PC-3 (cell line): ENCODE measurements around the gene HOXC11.

ENCODE experiments used
- EZH2 ChIP-seq: fragments of 300-600 bp; sonication (generic); IDR thresholded peaks from one replicate; pipeline ENCODE4 v1.6.1; 2017; ENCODE audit warnings: antibody characterized with exemption, mild to moderate bottlenecking, low read length; ENCODE audit not compliant: unreplicated experiment
- EZH2phosphoT487 ChIP-seq: fragments of 300-600 bp; sonication (generic); IDR thresholded peaks from 2 replicates; pipeline ENCODE4 v1.6.1; 2018; ENCODE audit warnings: mild to moderate bottlenecking, antibody characterized with exemption, low read length, borderline replicate concordance

DNA sequence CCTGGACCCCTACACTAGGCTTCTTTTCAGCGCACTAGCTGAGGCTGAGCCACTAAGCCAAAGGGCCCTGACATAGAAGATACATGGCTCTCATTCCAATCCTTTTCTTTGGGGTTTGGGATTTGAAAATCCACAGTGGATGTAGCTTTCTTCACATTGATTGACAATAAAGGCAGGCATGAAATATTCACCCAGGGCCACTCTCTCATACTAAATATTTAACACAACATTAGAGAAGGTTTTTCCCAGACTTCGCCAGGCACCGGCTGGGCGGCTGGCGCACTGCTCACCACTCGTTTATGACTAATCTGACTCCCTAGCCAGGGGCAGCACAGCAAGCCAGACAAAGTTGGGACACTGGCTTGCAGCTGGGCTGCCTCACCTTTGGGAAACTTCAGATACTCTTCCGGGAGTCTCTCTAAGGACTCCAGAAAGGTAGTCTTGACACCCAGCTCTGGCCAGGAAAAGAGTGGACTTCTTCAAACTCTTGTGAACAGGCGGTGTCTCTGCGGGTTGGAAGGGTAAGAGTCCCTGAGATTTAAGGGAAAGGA is 699 bp upstream of the HOXC11 start:
- TF ChIP-seq EZH2 (no peak), EZH2phosphoT487 (no peak)
